KMS-11 (cell line): Measurements from ENCODE around the gene LIMA1.
"Not testable (repeated sequence)": the region's sequence is repeated elsewhere in the genome, so short reads cannot be mapped to it uniquely, and the experiment has no call there.

Experiments used
- H2AFZ ChIP-seq: fragments of 200-600 bp; sonication (generic); 2 replicates; pipeline ENCODE4 v1.6.1; 2016; ENCODE audit warnings: antibody characterized with exemption, mixed run types, low read depth
- H3K27ac ChIP-seq: fragments of 200-600 bp; sonication (generic); 2 replicates; pipeline ENCODE4 v1.6.1; 2016; ENCODE audit warnings: mild to moderate bottlenecking, mixed run types
- H3K27me3 ChIP-seq: fragments of 200-600 bp; sonication (generic); 2 replicates; pipeline ENCODE4 v1.6.1; 2017; ENCODE audit warnings: mild to moderate bottlenecking, low read depth, mixed run types, moderate library complexity; ENCODE audit not compliant: insufficient read depth
- H3K36me3 ChIP-seq: fragments of 200-600 bp; sonication (generic); 2 replicates; pipeline ENCODE4 v1.6.1; 2017; ENCODE audit warnings: mild to moderate bottlenecking, mixed run types; ENCODE audit not compliant: insufficient read depth
- H3K4me1 ChIP-seq: fragments of 200-600 bp; sonication (generic); 2 replicates; pipeline ENCODE4 v1.6.1; 2016; ENCODE audit warnings: mild to moderate bottlenecking, low read depth, mixed run types; ENCODE audit not compliant: poor library complexity, severe bottlenecking
- H3K4me2 ChIP-seq: fragments of 200-600 bp; sonication (generic); 2 replicates; pipeline ENCODE4 v1.7.0; 2016; ENCODE audit warnings: mild to moderate bottlenecking, mixed run types
- H3K4me3 ChIP-seq: fragments of 200-600 bp; sonication (generic); IDR thresholded peaks from 2 replicates; pipeline ENCODE4 v1.6.1; 2017; ENCODE audit warnings: low read depth, low read length, mixed read lengths; ENCODE audit not compliant: insufficient read depth
- H3K79me2 ChIP-seq: fragments of 200-600 bp; sonication (generic); 2 replicates; pipeline ENCODE4 v1.6.1; 2016; ENCODE audit warnings: low read depth, mixed run types; ENCODE audit not compliant: insufficient read depth
- H3K9ac ChIP-seq: fragments of 200-600 bp; sonication (generic); 2 replicates; pipeline ENCODE4 v1.6.1; 2016; ENCODE audit warnings: mild to moderate bottlenecking, mixed run types
- H4K20me1 ChIP-seq: fragments of 200-600 bp; sonication (generic); 2 replicates; pipeline ENCODE4 v1.6.1; 2016; ENCODE audit warnings: mild to moderate bottlenecking, mixed run types; ENCODE audit not compliant: insufficient read depth
- CTCF ChIP-seq: fragments of 200-600 bp; sonication (generic); conservative IDR thresholded peaks from 2 replicates; pipeline ENCODE4 v1.6.1; 2017; ENCODE audit warnings: low read depth, mild to moderate bottlenecking, antibody characterized with exemption, low read length, moderate library complexity, mixed read lengths

Gene LIMA1

GRCh38 chr12:50296554-50296953, 13.2 kb upstream of the LIMA1 start:
- Histone ChIP-seq H3K4me2 (no peak overlapping the region), H2AFZ (no peak overlapping the region), H3K9ac (no peak overlapping the region), H3K79me2 (no peaks in the 10 kb centered on the region), H3K4me3 (no peak overlapping the region), H3K27ac (no peak overlapping the region), H3K36me3 (no peaks in the 10 kb centered on the region), H3K27me3 (no peaks in the 10 kb centered on the region), H3K4me1 (no peaks in the 10 kb centered on the region), H4K20me1 (no peaks in the 10 kb centered on the region)
- TF ChIP-seq CTCF, result no peak

- Histone ChIP-seq H3K4me1 (no peaks in the 10 kb centered on the region), H3K79me2 (no peaks in the 10 kb centered on the region), H2AFZ (no peak overlapping the region), H3K9ac (no peak overlapping the region), H3K27me3 (no peaks in the 10 kb centered on the region), H3K36me3 (no peaks in the 10 kb centered on the region), H4K20me1 (no peaks in the 10 kb centered on the region), H3K4me2 (no peak overlapping the region), H3K4me3 (no peak overlapping the region), H3K27ac (no peak overlapping the region)
- TF ChIP-seq CTCF, result no peak
These were observed 8.1 kb upstream of the LIMA1 start for GRCh38 chr12:50291377-50291776.

- not testable (repeated sequence) for H3K4me3 ChIP-seq, H3K79me2 ChIP-seq, H3K9ac ChIP-seq, H3K27ac ChIP-seq, H4K20me1 ChIP-seq, H3K4me1 ChIP-seq, H3K27me3 ChIP-seq, H2AFZ ChIP-seq, H3K4me2 ChIP-seq, H3K36me3 ChIP-seq
These were observed 7.4 kb upstream of the LIMA1 start for GRCh38 chr12:50290692-50291091.

GRCh38 chr12:50287271-50287670, 4.0 kb upstream of the LIMA1 start:
- Histone ChIP-seq H3K27ac (no peak overlapping the region), H2AFZ (no peak overlapping the region), H3K4me3 (no peak overlapping the region), H3K9ac (no peak overlapping the region), H3K27me3 (no peaks in the 10 kb centered on the region), H3K36me3 (no peaks in the 10 kb centered on the region), H3K79me2 (peaks cover 6% of the 10 kb centered on the region; the same call in 1 of the 2 replicates), H4K20me1 (no peaks in the 10 kb centered on the region), H3K4me2 (no peak overlapping the region), H3K4me1 (peaks cover 10% of the 10 kb centered on the region)
- no peak for TF ChIP-seq CTCF

GRCh38 chr12:50285253-50285652, 1.9 kb upstream of the LIMA1 start:
- H3K4me2 ChIP-seq, result no peak overlapping the region
- H3K27ac ChIP-seq, result no peak overlapping the region
- H4K20me1 ChIP-seq, result no peaks in the 10 kb centered on the region

More at GRCh38 chr12:50285253-50285652, 1.9 kb upstream of the LIMA1 start:
- Histone ChIP-seq H3K79me2 (peaks cover 6% of the 10 kb centered on the region; the same call in 1 of the 2 replicates), H2AFZ (no peak overlapping the region), H3K27me3 (no peaks in the 10 kb centered on the region), H3K4me3 (no peak overlapping the region), H3K4me1 (peaks cover 10% of the 10 kb centered on the region), H3K36me3 (no peaks in the 10 kb centered on the region), H3K9ac (no peak overlapping the region)
- no peak for TF ChIP-seq CTCF
